Measurements from ENCODE around the gene ORM1. TPM values are rescaled to one million over a fixed set of nuclear protein-coding genes. Genes with fewer than 3 reads are reported as not detected.

Gene ORM1
- total RNA-seq, 2 donors from 2014 or later, result 43.8 TPM; not detected in 1

DNA sequence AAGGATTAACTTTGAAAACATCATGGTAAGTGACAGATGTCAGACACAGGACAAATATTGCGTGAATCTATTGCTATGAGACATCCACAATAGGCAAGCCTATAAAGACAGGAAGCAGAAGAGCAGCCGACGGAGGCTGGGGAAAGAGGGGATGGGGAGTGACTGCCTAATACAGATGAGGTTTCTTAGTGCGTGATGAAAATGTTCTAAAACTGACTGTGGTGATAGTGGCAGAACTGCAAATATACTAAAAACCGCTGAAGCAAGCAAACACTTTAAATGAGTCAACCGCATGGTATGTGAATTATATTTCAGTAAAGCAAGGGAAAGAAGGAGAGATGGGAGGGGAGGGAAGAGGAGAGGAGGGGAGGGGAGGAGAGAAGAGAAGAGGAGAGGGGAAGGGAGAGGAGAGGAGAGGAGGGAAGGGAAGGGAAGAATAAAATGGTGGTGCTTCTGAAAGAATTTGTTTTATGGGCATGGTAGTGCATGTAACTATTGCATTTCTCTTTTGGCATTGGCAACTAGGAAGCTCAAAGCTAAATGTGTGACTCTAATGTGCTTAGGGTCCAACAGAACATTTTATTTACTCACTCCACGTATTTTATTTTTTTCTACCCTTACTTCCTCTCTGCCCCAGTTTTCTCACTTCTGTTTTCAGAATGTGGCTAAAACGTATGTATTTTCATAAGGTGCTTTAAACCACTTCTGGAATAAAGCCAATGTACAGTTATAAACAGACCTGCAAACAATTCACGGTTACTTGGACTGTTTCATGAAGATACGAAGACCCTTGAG is 43.6 kb downstream of the ORM1 start:
- no peaks in the 10 kb centered on the region for H3K27me3 ChIP-seq
- no peaks in the 10 kb centered on the region for H3K4me1 ChIP-seq
- DNase-seq (peak in 1 of 4 donors; percentile 52), ATAC-seq (no peak)
- no peak overlapping the region for H3K4me3 ChIP-seq
- WGBS, 2 donors, result 54 to 73% methylated on average over 10 of the region's 10 CpGs
- no peaks in the 10 kb centered on the region for H3K9me3 ChIP-seq
- intact Hi-C loops (cut with DNase I), result no loop called here
- H3K27ac ChIP-seq, result peak overlapping the region in 1 of 4 donors; percentile 60
- TF ChIP-seq, protein P1, sequence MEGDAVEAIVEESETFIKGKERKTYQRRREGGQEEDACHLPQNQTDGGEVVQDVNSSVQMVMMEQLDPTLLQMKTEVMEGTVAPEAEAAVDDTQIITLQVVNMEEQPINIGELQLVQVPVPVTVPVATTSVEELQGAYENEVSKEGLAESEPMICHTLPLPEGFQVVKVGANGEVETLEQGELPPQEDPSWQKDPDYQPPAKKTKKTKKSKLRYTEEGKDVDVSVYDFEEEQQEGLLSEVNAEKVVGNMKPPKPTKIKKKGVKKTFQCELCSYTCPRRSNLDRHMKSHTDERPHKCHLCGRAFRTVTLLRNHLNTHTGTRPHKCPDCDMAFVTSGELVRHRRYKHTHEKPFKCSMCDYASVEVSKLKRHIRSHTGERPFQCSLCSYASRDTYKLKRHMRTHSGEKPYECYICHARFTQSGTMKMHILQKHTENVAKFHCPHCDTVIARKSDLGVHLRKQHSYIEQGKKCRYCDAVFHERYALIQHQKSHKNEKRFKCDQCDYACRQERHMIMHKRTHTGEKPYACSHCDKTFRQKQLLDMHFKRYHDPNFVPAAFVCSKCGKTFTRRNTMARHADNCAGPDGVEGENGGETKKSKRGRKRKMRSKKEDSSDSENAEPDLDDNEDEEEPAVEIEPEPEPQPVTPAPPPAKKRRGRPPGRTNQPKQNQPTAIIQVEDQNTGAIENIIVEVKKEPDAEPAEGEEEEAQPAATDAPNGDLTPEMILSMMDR (IDR thresholded peaks at IDR 0.05), result no peak
- TF ChIP-seq POLR2A (IDR thresholded peaks at IDR 0.05), result no peak
- H3K36me3 ChIP-seq (replicated peaks in 1 of 2; ENCODE audit: insufficient read depth in 1 of 2, low read depth in 2 of 2), result peaks cover 0 to 7% of the 10 kb centered on the region in 2 donors

DNA sequence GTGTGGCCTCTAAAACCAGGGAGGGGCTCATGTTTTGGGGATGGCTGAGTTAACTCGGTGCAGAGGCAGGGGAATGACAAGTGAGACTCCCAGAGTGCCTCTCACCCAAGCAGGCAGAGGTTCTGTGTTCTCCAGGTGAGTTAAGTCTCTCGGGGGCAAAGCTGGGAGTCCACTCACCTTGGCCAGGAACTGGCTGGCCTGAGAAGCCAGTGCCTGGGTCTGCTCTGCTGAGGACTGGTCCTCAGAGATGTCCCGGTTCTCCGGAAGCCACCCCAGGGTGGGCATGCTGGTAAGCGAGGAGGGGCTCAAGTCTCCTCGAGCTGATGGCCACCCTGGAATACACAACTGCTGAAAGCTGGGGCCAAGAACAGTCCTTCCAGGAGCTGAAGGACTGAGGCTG is 44.5 kb downstream of the ORM1 start:
- H3K9me3 ChIP-seq, result no peaks in the 10 kb centered on the region
- intact Hi-C loops (cut with DNase I), result no loop called here
- WGBS, 2 donors, result 85 to 86% methylated on average over 6 of the region's 6 CpGs
- H3K27me3 ChIP-seq, result no peaks in the 10 kb centered on the region
- DNase-seq, result no peak
- H3K27ac ChIP-seq, result peak overlapping the region in 1 of 4 donors; percentile 60
- H3K36me3 ChIP-seq (replicated peaks in 1 of 2; ENCODE audit: insufficient read depth in 1 of 2, low read depth in 2 of 2), result peaks cover 0 to 7% of the 10 kb centered on the region in 2 donors
- no peak overlapping the region for H3K4me3 ChIP-seq
- no peak for ATAC-seq
- no peaks in the 10 kb centered on the region for H3K4me1 ChIP-seq
- TF ChIP-seq, protein P1 (IDR thresholded peaks at IDR 0.05), result no peak
- TF ChIP-seq POLR2A (IDR thresholded peaks at IDR 0.05), result no peak

DNA sequence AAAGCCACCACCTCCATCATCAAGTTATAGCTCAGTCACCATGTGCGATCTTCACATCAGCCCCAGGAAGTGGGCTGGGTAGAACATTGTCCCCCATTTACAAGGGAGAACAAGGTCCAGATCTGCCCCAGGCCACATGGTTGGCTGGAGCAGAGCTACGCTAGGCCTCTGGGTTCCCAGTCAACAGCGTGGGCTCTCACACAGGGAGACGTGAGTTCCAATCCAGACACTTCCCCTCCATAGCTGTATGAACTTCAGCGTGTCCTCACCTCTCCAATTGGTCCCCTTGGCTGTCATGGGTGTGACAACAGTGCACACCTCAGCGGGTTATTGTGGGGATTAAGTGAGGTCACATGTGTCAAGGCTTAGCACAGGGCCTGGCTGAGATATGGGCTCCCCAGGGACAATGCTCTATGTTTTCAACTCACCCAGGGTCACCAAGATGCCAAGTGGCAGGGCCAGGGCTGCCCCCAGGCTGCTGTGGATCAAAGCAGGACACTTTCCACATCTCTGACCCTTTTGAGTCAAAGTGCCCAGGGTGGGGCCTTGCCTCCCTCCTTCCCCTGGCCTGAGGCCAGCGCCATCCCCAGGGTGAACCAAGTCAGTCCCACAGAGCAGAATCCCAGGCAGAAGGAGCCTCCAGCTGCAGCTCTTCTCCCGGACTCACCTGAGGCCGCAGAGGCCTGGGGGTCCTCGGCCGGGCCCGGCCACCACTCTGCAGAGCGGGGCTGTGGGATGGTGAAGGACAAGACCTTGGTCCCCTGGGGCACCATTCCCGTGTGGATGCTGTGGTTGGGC is 45.1 kb downstream of the ORM1 start:
- no peak for ATAC-seq
- no peaks in the 10 kb centered on the region for H3K9me3 ChIP-seq
- no peak for DNase-seq
- peaks cover 0 to 5% of the 10 kb centered on the region in 2 donors for H3K36me3 ChIP-seq (replicated peaks in 1 of 2; ENCODE audit: insufficient read depth in 1 of 2, low read depth in 2 of 2)
- WGBS, 2 donors, result 83 to 92% methylated on average over 3 to 14 of the region's 14 CpGs
- no peak overlapping the region for H3K27ac ChIP-seq
- no peaks in the 10 kb centered on the region for H3K4me1 ChIP-seq
- intact Hi-C loops (cut with DNase I), result no loop called here
- H3K4me3 ChIP-seq, result no peak overlapping the region
- TF ChIP-seq POLR2A (IDR thresholded peaks at IDR 0.05), result no peak
- TF ChIP-seq, protein P1 (IDR thresholded peaks at IDR 0.05), result no peak
- no peaks in the 10 kb centered on the region for H3K27me3 ChIP-seq

DNA sequence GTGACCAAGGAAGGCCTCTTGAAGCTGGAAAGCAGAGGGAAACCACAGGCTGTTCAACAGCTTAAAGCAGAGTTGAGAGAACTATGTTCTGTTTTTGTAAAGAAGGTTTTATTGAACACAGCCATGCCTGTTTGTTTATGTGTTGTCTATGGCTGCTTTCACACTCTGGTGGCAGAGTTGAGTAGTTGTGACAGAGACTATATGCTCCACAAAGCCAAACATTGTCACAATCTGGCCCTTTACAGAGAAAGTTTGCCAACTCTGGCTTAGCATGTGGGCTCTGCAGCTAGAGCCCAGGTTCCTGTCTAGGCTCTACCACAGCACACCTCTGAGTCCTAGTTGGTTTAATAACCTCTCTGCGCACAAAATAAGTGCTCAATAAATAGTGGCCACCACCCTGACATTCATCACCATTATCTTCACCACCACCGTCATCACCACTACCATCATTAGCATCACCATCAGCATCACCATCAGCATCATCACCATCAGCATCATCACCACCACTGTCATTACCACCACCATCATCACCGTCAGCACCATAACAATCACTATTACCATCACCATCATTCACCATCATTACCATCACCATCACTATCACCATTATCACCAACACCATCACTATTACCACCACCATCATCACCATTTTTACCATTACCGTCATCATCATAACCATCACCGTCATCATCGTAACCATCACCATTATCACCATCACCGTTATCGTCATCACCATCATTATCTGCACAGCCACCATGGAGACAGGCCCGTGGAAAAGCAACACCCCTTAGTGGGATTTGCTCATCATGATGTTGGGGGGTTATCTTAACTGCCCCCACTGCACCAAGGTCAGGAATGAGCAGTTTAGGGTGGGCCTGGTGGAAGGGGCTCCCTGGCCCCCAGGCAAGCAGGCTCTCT is 46.6 kb downstream of the ORM1 start:
- WGBS, 2 donors, result 92 to 94% methylated on average over 9 of the region's 9 CpGs
- ATAC-seq (no peak), DNase-seq (no peak)
- Histone ChIP-seq H3K27ac (no peak overlapping the region), H3K9me3 (no peaks in the 10 kb centered on the region), H3K4me3 (no peak overlapping the region), H3K36me3 (replicated peaks in 1 of 2; ENCODE audit: insufficient read depth in 1 of 2, low read depth in 2 of 2) (peaks cover 0 to 5% of the 10 kb centered on the region in 2 donors), H3K27me3 (no peaks in the 10 kb centered on the region), H3K4me1 (no peaks in the 10 kb centered on the region)
- intact Hi-C loops (cut with DNase I), result no loop called here
- TF ChIP-seq POLR2A (IDR thresholded peaks at IDR 0.05), result no peak
- TF ChIP-seq, protein P1 (IDR thresholded peaks at IDR 0.05), result no peak
